Stomach (tissue), 9 donors: ENCODE results near the gene LYZL1. TPM values are rescaled to one million over a fixed set of nuclear protein-coding genes. Genes with fewer than 3 reads are reported as not detected.
"Not testable (repeated sequence)": the region's sequence is repeated elsewhere in the genome, so short reads cannot be mapped to it uniquely, and the experiment has no call there.

Source experiments
- DNase-seq, 2 donors: peaks; one replicate each; pipeline versions ENCODE4 v3.0.0 to v3.0.0-alpha.2; 2013 to 2019
- H3K27ac ChIP-seq, 5 donors: fragments of 200-600 bp in 4 of 5; sonication (generic) in 4 of 5; one replicate each; pipeline ENCODE4 v1.5.1; 2013 to 2019; ENCODE audit warnings: mild to moderate bottlenecking in 1 of 5, moderate library complexity in 1 of 5
- H3K27me3 ChIP-seq, 3 donors: fragments of 200-600 bp; sonication (generic); one replicate each; pipeline ENCODE4 v1.5.1; 2017 to 2019; ENCODE audit warnings: mixed run types in 1 of 3
- H3K36me3 ChIP-seq, 4 donors: fragments of 200-600 bp; sonication (generic); 1 replicate in 3 of 4; 2 replicates in 1 of 4; pipeline ENCODE4 v1.5.1; 2016 to 2019
- H3K4me1 ChIP-seq, 4 donors: fragments of 200-600 bp; sonication (generic); one replicate each; pipeline ENCODE4 v1.5.1; 2016 to 2019
- H3K4me3 ChIP-seq, 4 donors: fragments of 200-600 bp; sonication (generic) in 3 of 4; one replicate each; pipeline ENCODE4 v1.5.1; 2016 to 2019; ENCODE audit warnings: mild to moderate bottlenecking in 1 of 4
- H3K9me3 ChIP-seq, 4 donors: fragments of 200-600 bp; sonication (generic); one replicate each; pipeline ENCODE4 v1.5.1; 2016 to 2019
- EP300 ChIP-seq: sonication (generic); formaldehyde crosslinking; IDR thresholded peaks from one replicate; pipeline ENCODE4 v1.6.1; 2017; ENCODE audit warnings: antibody characterized with exemption
- POLR2A ChIP-seq, 4 donors: fragments of 450-650 bp; IDR thresholded peaks; one replicate each; pipeline ENCODE4 v1.6.1; 2016; ENCODE audit warnings: antibody characterized with exemption in 4 of 4, control low read depth in 2 of 4, mild to moderate bottlenecking in 1 of 4, moderate library complexity in 1 of 4
- POLR2AphosphoS5 ChIP-seq, 3 donors: sonication (generic); formaldehyde crosslinking; IDR thresholded peaks; one replicate each; pipeline ENCODE4 v1.6.1; 2016; ENCODE audit warnings: antibody characterized with exemption in 3 of 3
- WGBS, 5 donors: extraction: QIAGEN DNeasy Blood & Tissue Kit in 3 of 5; methylation state at CpG; one replicate each; pipeline versions ENCODE4 v1.1.5 to v1.1.7; 2013 to 2018; 5-methylcytosine and 5-hydroxymethylcytosine counted together
- intact Hi-C: fragments of 100-400 bp; cut with DNase I; formaldehyde crosslinking; loops from one replicate; pipeline ENCODE4 v1.15.1; 2023; ENCODE audit warnings: low total_unique reads
- polyA plus RNA-seq, 3 donors: library from polyadenylated mRNA; stranded (reverse); fragments of 200-250 nt; gene quantifications; one replicate each; pipeline ENCODE4 v1.2.3, GENCODE V29; 2013
- total RNA-seq, 5 donors: library from RNA; depleted of rRNA; stranded (reverse); fragments of >200 nt; gene quantifications; one replicate each; pipeline versions ENCODE4 v1.1.0 to v1.2.3, GENCODE V29; 2014 to 2016
- TF ChIP-seq, protein P1 (sequence below), 7 experiments: fragments of 450-650 bp in 4 of 7; fragments of 200-600 bp in 3 of 7; sonication (generic) in 3 of 7; IDR thresholded peaks; one replicate each; pipeline ENCODE4 v1.5.1; 2016 to 2019; ENCODE audit warnings: antibody characterized with exemption in 7 of 7, control low read depth in 2 of 7, mild to moderate bottlenecking in 1 of 7
- donor health status: healthy with polysubstance abuse.
- donor health status: Bipolar disorder and iron deficiency.
- donor health status: healthy.

LYZL1 gene
- total and polyA plus RNA-seq, 8 donors = not detected

DNA sequence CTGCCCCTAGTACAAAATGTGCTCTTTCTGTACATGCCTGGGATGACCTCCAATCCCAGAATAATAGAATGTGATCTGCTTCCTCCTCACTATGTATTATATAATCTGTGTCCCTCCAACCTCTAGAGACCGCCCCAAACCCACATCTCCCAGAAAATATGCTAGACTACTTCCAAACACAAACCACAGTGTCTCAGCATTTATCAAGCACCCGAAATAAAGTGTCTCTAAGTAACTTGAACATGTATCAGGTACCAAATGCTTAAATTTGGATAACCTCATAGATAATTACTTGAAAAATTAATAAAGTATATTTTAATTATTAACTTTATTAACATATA, 16.1 kb downstream of the LYZL1 start:
- TF ChIP-seq, protein P1, sequence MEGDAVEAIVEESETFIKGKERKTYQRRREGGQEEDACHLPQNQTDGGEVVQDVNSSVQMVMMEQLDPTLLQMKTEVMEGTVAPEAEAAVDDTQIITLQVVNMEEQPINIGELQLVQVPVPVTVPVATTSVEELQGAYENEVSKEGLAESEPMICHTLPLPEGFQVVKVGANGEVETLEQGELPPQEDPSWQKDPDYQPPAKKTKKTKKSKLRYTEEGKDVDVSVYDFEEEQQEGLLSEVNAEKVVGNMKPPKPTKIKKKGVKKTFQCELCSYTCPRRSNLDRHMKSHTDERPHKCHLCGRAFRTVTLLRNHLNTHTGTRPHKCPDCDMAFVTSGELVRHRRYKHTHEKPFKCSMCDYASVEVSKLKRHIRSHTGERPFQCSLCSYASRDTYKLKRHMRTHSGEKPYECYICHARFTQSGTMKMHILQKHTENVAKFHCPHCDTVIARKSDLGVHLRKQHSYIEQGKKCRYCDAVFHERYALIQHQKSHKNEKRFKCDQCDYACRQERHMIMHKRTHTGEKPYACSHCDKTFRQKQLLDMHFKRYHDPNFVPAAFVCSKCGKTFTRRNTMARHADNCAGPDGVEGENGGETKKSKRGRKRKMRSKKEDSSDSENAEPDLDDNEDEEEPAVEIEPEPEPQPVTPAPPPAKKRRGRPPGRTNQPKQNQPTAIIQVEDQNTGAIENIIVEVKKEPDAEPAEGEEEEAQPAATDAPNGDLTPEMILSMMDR (IDR thresholded peaks at IDR 0.05) = no peak
- TF ChIP-seq POLR2AphosphoS5 (IDR thresholded peaks at IDR 0.05) (no peak), EP300 (no peak), POLR2A (IDR thresholded peaks at IDR 0.05) (no peak)
- no peak overlapping the region for H3K4me3 ChIP-seq
- no peak overlapping the region for H3K27ac ChIP-seq
- no peaks in the 10 kb centered on the region for H3K4me1 ChIP-seq
- H3K36me3 ChIP-seq = no peaks in the 10 kb centered on the region
- H3K27me3 ChIP-seq = no peaks in the 10 kb centered on the region
- intact Hi-C loops = loop anchor here (5.0 kb wide), 1 partner anchor 643 kb away; no protein-coding TSS in a partner anchor
- WGBS, 5 donors = 58 to 71% (median 67%) methylated on average over 2 of the region's 2 CpGs
- H3K9me3 ChIP-seq = peaks cover 0 to 23% (median 13%) of the 10 kb centered on the region in 4 donors
- DNase-seq = no peak

DNA sequence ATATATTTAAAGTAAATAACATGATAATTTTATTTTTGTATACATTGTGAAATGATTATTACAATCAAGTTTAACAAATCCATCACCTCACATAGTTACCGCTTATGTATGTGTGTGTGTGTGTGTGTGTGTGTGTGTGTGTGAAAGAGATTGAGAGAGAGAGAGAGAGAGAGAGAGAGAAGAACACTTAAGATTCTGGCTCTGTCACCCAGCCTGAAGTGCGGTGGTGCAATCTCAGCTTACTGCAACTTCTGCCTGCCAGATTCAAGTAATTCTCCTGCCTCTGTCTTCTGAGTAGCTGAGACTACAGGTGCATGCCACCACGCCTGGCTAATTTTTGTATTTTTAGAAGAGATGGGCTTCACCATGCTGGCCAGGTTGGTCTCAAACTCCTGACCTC, 17.8 kb downstream of the LYZL1 start:
- DNase-seq = no peak
- no peaks in the 10 kb centered on the region for H3K4me1 ChIP-seq
- no peak overlapping the region for H3K27ac ChIP-seq
- H3K36me3 ChIP-seq = no peaks in the 10 kb centered on the region
- intact Hi-C loops = no loop called here
- no peak overlapping the region for H3K4me3 ChIP-seq
- H3K9me3 ChIP-seq = peaks cover 0 to 6% (median 1%) of the 10 kb centered on the region in 4 donors
- 82 to 90% (median 86%) methylated on average over 3 of the region's 3 CpGs for whole genome bisulfite sequencing, 5 donors
- H3K27me3 ChIP-seq = no peaks in the 10 kb centered on the region
- TF ChIP-seq POLR2A (IDR thresholded peaks at IDR 0.05) (no peak), EP300 (no peak), POLR2AphosphoS5 (IDR thresholded peaks at IDR 0.05) (no peak)
- TF ChIP-seq, protein P1 (IDR thresholded peaks at IDR 0.05) = no peak

DNA sequence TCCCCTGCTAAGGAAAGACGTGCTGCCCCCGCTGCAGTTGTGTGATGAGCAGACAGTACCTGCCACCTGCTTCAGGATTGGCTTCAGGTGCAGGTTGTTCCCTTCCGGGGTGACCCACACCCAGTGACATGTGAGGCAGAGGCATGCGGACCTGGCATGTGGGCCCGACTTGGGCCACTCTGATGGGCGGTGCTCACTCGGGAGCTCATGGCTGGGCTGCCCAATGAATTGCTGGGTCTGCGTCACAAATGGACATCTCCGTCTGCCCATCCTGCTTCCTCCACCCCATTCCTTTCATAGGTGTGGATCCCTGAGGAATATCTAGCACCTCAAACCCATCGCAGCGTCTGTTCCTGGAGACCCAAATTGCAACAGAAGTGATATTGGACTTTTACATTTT, 19.3 kb downstream of the LYZL1 start:
- DNase-seq, H3K4me1 ChIP-seq, H3K4me3 ChIP-seq, H3K27me3 ChIP-seq, H3K9me3 ChIP-seq, intact Hi-C loops, H3K27ac ChIP-seq, H3K36me3 ChIP-seq: not testable (repeated sequence)
- WGBS, 5 donors = 78 to 84% (median 82%) methylated on average over 8 to 11 of the region's 11 CpGs

DNA sequence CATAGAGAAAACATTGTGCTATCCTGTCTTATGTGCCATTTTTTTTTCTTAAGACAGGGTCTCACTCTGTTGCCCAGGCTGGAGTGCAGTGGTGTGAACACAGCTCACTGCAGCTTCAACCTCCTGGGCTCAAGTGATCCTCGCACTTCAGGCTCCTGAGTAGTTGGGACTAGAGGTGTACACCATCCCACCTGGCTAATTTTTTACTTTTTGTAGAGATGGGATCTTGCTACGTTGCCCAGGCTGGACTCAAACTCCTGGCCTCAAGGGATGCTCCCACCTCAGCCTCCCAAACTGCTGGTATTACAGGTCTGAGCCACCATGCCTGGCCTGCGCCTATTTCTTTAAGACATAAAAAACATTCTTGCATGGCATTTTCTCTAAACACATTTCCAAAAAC, 20.6 kb downstream of the LYZL1 start:
- 62 to 95% (median 76%) methylated on average over 3 of the region's 3 CpGs for WGBS, 5 donors
- DNase-seq = no peak
- no peak overlapping the region for H3K27ac ChIP-seq
- no peaks in the 10 kb centered on the region for H3K36me3 ChIP-seq
- H3K4me1 ChIP-seq = no peaks in the 10 kb centered on the region
- intact Hi-C loops = no loop called here
- no peak overlapping the region for H3K4me3 ChIP-seq
- H3K9me3 ChIP-seq = no peaks in the 10 kb centered on the region
- no peaks in the 10 kb centered on the region for H3K27me3 ChIP-seq
- TF ChIP-seq POLR2A (IDR thresholded peaks at IDR 0.05) (no peak), EP300 (no peak), POLR2AphosphoS5 (IDR thresholded peaks at IDR 0.05) (no peak)
- TF ChIP-seq, protein P1 (IDR thresholded peaks at IDR 0.05) = no peak

GRCh38 chr10:29310463-29310862, 21.6 kb downstream of the LYZL1 start:
- DNase-seq, H3K9me3 ChIP-seq, H3K4me1 ChIP-seq, intact Hi-C loops, H3K4me3 ChIP-seq, H3K36me3 ChIP-seq, H3K27me3 ChIP-seq, H3K27ac ChIP-seq: not testable (repeated sequence)
- WGBS, 5 donors = 45 to 61% (median 53%) methylated on average over 7 of the region's 7 CpGs
